Superior temporal gyrus (tissue), 1 donor: ENCODE data around the gene UBR1.
"Not testable (repeated sequence)": the region's sequence is repeated elsewhere in the genome, so short reads cannot be mapped to it uniquely, and the experiment has no call there.

ENCODE experiments used
- DNase-seq: peaks from one replicate; pipeline ENCODE4 v3.0.0-alpha.2; 2016; ENCODE audit errors: extremely low spot score

Gene UBR1

DNA sequence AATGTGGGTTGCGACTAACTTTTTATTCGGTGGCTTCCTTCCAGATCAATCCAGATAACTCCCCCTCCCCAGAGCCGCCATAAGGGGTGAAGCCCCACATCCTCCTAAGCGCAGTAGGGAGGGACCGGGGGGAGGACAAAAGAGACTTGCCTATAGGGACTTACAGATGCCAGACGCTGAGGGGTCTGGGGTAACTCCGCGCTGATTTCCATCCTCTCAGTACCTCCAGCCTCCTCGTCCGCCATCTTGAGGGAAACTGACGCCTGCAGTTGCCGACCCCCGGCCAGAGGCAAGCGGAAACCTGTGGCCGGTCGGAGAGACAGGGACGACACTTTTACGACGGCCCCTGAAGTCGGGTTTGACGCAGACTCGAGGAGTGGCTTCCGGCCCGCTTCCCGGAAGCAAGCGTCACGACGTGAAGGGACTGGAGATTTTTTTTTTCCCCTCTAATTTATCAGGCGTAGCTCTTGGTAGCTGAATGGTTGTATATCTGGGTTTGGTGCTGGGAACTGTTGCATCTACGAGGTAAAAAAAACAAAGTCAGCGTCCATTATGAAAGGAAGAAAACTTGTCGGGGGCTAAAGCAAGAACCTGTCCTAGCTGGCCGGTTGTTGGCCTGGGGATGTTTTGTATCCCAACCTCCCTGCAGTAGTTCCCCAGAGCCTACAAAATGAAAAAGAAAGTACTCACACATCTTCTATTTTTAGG is at the start of gene UBR1:
UBR1 (minus strand) TSS at position 261 of the 708 bp plus-strand sequence; CDS start at position 245, 16 bp downstream.
- peak; percentile 94 for DNase-seq

DNA sequence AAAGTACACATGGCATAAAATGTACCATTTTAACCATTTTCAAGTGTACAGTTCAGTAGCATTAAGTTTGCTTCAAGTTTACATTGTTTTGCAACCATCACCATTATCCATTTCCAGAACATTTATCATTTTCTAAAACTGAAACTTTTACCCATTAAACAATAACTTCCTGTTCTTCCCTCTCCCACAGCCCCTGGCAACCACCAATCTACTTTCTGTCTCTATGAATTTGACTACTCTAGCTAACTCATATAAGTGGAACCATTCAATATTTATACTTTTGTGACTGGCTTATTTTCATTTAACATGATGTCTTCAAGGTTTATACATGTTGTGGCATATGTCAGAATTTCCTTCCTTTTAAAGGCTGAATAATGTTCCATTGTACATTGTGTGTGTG is 47.4 kb upstream of the UBR1 start:
- no peak for DNase-seq

DNA sequence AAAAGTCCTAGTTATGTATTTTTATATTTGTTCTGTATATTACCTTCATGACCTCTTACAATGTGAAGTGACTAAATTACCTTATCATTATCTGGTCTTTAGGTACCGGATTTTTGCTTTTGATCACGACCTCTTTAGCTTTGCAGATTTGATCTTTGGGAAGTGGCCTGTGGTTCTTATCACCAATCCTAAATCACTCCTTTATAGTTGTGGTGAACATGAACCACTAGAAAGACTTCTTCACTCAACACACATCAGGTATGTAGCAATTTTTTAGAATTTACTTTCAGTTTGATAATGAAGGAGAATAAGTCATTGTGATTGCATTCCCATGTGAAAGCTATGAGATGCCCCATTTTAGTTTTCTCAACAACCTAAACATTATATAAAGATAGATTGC is 45.9 kb upstream of the UBR1 start:
- no peak for DNase-seq

DNA sequence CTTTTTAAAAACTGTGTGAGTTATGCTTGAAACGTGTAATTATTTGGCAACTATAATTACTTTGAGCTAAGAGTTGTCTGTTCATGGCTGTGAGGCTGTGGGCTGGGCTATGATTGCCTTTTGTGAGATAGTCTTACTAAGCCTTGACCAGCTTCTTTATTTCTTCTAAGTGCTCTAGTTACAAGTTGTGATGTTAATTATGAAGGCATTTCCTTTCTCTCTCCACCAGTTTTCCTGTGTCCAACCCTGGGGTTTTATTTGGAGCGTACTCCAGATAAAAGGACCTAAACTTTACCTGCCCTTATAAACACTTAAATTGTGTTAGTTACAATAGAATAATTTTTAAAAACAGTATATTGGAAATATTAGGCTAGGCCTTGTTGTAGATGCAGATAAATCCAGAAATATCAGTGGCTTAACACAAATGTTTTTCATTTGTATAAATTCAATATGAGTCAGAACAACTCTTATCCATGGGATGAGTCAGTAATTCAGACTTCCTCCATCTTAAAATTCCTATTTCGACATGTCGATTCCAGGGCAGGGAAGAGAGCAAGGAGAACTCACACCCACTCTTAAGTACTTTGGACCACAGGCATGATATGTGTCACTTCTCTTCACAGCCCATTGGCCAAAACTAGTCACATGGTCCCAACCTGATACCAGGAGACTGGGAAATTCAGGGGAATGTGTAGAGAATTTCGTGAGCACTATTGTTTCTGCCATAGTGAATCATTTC is 44.5 kb upstream of the UBR1 start:
- DNase-seq, result no peak

DNA sequence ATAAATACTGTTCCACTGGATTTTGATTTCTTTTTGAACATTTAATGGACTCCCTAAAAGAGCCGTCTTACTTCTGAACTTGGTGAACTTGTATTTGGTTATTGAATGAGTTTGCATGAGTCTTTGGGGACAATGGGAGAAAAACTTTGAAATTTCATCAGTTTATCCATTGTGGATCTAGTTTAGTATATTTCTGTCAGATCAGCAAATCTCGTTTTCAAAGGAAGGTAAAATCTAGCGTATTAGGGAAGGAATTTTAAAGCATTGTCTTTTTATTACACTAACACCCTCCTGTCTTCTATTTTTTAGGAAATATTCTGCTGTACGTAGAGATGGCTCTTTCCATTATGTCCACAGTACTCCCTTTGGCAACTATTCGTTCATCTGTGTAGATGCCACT is 40.3 kb upstream of the UBR1 start:
- no peak for DNase-seq

DNA sequence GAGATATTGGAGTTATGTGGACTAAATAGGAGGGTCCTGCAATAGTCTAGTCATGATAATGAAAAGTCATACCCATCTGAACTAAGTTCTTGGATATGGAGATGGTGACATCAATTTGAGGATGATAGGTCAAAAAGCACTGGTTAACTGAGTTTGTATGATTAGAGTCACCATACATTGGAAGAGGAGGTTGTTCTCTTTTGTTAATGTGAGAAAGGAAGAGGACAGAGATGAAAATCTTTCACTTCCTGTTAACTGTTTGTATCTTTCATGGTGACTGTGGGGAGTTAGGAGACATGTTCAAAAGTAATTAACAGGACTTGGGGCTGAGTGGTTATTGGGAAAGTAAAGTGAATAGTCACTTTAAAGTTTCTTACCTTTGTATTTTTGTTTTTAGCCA is 38.7 kb upstream of the UBR1 start:
- no peak for DNase-seq

DNA sequence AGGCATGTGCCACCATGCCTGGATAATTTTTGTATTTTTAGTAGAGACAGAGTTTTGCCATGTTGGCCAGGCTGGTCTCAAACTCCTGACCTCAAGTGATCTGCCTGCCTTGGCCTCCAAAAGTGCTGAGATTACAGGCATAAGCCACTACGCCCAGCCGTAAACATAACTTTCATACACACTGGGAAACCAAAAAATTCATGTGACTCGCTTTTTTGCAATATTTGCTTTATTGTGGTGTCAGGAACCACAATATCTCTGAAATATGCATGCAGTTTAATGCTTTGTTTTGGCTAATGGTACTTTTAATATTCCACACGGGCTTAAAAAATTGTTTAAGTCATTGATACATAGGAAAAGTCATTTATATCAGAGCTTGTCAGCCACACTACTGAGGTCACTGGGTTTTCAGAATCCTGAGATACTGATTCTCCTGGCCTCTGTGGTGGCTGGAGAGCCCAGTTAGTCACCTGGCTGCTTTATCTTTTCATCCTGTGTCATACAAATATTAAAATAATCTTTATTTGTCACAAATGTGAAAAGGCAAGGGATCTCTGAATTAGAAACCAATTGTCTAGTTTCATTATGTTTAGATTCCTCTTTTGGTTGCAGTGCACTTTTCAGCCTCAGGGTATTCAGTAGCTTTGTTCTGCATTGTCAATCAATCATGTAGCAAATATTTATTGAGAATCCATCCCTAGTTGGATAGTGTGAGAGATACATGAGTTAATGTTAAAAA is 37.5 kb upstream of the UBR1 start:
- no peak for DNase-seq

DNA sequence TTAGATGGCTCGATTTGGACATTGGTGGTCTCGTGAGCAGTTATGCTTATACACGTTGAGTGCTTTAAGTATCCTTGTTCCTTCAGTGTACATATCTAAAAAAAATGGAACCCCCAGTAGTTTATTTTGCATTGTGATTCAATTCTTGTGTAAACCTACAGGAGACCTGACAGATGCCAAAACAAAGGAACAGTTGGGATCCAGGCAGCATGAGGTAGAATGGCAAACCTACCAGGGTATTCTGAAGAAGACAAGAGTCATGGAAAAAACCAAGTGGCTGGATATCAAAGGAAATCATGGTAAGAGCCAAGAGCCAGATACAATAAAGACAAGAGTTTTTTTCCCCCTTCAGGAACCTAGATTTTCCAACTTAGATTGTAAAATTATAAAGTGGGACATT is 29.5 kb upstream of the UBR1 start:
- DNase-seq, result no peak

DNA sequence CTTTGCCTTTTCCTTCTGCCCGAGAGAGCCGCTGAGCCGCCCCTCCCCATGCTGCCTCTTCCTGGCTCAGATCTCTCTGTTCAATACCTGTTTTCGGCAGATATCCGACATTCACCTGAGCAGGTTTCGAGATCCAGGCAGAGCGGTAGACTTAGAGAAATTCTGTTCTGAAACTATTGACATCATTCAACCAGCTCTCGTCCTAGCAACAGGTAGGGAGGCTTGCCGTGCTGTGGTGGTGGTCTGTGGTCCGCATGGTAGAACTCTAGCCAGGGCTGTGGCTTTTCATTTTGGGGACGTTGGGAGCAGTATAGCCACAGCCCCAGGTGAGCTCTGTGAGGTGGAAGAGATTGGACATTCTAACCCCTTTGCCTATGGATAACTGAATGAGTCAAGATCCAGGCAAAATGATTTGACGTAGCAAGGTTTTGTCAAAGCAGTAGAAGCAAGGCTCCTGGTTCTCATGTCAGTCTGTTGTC is 28.4 kb upstream of the UBR1 start:
- DNase-seq, result peak; percentile 28

DNA sequence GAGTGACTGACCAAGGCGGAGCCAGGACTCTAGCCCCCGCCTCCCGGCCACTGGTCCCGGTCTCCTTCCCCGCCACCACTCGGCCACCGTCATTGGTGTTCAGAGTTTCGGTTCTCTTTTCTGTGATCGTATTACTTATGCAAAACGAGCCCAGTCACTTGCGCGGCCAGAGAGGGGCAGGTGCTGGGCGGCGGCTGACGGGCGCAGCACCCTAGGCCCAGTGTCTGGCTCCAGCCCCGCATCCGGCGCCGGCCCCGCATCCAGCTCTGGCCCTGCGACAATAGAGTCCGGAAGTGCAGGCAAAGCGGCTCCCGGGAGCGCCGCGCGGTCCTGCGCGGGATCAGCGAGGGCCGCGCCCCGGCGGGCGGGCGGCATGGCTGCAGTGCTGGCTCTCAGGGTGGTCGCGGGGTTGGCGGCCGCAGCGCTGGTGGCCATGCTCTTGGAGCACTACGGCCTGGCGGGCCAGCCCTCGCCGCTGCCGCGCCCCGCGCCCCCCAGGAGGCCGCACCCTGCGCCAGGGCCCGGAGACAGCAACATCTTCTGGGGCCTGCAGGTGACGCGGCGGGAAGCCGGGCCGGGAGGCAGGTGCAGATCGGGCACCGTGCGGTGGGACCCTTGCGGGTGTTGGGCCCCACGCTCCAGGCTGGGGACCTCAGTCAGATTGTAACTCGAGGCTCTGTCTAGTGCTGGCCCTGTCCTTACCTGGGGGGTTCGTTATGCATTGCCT is 27.8 kb upstream of the UBR1 start, which contains the start of gene TMEM62:
TMEM62 (plus strand) TSS at position 157 of the 727 bp plus-strand sequence; CDS start at position 374, 217 bp downstream.
- DNase-seq, result peak; percentile 79

DNA sequence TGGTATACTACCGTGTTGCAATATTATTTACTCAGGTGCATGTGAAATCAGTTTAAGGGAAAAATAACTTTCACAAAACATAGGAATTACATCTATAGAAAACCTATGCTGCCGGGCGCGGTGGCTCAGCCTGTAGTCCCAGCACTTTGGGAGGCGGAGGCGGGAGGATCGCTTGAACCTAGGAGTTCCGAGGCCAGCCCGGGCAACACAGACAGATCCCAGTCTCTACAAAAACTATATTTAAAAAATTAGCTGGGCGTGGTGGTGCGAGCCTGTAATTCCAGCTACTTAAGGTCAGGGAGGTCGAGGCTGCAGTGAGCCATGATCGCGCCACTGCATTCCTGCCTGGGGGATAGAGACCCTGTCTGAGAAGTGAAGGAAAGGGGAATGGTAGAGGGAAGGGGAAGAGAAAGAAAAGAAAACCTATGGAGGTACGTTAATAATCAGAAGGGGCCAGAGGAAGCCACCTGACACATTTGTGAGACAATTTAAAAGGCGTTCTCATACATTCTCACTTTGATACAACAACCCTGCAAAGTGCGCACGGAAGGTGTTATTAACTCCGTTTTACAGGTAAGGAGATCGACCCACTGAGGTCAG is 27.1 kb upstream of the UBR1 start:
- DNase-seq, result no peak

DNA sequence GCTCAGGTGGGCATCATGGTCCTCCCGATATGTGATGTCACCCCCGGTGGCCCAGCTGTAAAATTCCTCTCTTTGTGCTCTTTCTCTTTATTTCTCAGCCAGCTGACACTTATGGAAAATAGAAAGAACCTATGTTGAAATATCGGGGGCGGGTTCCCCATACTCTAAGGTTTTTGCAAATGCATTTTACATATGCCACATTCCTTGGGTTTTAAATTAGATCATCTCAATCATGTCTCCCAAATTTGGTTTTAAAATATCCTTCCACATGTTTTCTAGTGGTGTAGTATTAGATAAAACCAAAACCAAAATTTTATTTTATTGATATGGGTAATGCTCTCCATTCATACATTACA is 23.1 kb upstream of the UBR1 start:
- no peak for DNase-seq

DNA sequence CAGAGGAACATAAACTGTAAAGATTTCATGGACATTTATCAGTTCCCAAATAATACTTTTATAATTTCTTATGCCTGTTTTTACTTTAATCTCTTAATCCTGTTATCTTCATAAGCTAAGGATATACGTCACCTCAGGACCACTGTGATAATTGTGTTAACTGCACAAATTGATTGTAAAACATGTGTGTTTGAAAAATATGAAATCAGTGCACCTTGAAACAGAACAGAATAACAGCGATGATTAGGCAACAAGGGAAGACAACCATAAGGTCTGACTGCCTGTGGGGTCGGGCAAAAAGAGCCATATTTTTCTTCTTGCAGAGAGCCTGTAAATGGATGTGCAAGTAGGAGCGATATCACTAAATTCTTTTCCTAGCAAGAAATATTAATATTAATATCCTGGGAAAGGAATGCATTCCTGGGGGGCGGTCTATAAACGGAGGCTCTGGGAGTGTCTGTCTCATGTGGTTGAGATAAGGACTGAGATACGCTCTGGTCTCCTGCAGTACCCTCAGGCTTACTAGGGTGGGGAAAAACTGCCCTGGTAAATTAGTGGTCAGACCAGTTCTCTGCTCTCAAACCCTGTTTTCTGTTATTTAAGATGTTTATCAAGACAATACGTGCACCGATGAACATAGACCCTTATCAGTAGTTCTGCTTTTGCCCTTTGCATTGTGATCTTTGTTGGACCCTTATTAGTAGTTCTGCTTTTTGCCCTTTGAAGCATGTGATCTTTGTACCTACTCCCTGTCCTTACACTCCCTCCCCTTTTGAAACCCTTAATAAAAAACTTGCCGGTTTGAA is 22.5 kb upstream of the UBR1 start:
- DNase-seq, result not testable (repeated sequence)

DNA sequence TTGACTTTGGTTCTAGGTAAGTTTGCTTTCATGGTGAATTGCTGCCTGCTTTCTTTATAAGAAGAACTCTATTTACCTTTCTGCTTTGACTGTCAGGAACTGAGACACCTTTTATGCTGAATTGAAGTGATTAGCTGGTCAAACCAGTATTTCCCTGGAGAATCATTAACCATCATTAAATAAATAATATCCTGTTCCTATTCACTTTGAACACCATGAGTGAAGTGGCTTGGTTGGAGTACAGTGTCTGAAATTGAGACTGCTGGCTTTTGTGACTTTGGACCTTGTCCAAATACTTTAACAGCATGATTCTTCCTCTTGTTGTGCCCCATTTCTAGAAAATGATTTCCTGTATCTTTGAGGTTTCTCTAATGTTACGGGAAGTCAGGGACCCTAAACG is 21.9 kb upstream of the UBR1 start:
- no peak for DNase-seq

DNA sequence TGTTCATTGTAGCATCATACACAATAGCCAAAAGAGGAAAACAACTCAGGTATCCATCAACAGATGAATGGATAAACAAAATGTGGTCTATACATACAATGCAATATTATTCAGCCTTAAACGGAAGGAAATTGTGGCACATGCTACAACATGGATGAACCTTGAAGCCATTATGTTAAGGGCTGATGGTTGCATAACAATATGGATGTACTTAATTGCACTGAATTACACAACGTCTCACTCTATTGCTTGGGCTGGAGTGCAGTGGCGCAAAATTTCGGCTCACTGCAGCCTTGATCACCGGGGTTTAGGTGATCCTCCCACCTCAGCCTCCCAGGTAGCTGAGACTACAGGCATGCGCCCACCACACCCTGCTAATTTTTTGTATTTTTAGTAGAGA is 20.5 kb upstream of the UBR1 start:
- no peak for DNase-seq

DNA sequence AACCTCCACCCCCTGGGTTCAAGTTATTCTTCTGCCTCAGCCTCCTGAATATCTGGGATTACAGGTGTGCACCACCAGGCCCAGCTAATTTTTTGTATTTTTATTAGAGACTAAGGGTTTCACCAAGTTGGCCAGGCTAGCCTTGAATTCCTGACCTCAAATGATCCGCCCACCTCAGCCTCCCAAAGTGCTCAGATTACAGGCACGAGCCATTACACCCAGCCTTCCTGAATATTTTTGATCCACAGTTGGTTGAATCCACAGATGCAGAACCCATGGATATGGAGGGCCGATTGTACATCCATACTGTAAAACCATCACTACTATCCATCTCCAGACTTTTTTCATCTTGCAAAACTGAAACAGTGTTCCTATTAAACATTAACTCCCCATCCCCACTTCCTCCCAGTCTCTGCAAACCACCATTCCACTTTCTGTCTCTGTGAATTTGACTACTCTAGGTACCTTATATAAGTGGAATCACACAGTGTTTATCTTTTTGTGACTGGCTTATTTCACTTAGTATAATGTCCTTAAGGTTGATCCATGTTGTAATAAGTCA is 19.3 kb upstream of the UBR1 start:
- DNase-seq, result no peak

DNA sequence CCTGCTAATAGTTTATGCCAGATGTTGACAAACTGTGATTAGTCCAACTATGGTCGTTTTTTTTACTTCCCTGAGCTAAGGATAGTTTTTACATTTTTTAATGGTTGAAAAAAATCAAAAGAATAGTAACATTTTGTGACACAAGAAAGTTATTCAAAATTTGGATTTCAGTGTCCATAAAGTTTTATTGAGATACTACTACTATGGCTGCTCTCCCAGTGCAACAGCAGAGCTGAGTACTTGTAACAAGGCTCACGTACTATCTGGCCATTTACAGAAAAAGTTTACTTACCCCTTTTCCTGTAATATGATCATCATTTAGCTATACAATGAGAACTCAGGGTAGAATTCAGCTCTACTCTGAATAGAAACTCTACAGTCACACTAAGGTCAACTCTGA is 16.0 kb upstream of the UBR1 start:
- DNase-seq, result no peak

DNA sequence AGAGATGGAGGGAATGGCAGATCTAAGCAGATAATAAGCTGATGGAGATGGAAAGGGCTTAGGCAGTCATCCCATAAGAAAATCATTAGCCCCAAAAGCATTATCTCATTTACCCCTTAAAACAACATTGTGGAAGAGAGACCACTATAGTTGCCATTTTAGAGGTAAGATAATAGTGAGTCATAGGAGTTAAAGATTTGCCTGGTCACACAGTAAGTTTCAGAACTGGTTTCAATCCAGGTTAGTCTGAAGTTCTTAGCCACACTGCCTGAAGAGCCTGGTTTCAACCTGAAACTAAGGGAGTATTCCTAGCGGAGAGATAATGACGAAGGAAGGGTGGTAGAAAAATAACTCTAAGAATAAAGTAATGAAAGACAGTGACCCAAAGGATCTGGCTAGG is 13.0 kb upstream of the UBR1 start:
- no peak for DNase-seq

DNA sequence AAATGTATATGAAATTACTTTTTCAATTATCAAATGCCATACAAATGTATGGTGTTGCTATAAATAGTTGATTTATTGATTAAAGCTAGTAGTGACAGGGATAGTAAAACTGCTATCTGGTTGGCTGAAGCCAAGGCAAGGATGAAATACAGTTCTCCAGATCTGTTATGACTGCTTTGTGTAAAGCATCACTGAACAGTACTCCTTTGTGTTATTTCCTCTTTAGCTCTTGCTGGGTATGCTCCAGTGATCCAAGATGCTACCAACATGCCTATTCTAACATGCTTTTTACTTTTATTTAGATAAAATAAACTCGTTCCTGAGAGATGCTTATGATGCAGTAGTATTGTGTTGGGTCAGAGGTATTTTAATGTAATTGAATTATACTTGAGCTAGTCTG is 12.4 kb upstream of the UBR1 start:
- DNase-seq, result no peak

DNA sequence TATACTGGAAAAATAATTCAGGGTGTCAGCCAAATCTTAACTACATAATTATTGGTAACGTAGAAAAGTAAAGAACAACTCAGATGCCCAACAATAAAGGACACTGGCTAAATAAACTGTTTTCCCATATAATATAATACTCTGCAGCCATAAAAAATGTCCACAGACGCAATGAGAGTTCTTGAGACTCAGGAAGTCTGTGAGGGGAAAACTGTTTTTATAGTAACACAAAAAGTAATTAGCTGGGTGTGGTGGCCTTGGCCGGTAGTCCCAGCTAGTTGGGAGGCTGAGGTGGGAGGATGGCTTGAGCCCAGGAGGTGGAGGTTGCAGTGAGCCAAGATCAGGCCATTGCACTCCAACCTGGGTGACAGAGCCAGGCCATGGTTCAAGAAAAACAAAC is 5.5 kb upstream of the UBR1 start:
- DNase-seq, result no peak
